Measurements from ENCODE around the gene SNX11.

The SNX11 gene

DNA sequence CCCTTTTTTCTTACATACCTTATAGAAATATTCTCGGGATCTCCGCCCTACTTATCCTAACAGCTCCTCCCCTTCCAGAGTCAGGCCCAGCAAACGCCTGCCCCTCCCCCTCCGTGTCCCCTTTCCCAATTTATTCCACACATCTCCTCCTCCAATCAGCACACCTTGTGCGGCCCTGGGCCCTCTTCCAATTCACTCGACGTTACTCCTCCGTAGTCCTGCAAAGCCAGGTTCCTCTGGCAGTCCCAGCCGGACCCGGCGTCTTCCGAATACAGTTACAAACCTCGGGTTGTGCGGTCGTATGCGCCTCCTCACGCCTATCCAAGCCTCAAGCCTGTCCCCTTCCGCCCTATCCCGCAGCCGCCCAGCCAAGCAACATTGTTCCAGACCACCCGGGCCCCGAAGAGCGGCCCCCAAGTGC, 7.0 kb upstream of the SNX11 start:
- DNase-seq = no peak

DNA sequence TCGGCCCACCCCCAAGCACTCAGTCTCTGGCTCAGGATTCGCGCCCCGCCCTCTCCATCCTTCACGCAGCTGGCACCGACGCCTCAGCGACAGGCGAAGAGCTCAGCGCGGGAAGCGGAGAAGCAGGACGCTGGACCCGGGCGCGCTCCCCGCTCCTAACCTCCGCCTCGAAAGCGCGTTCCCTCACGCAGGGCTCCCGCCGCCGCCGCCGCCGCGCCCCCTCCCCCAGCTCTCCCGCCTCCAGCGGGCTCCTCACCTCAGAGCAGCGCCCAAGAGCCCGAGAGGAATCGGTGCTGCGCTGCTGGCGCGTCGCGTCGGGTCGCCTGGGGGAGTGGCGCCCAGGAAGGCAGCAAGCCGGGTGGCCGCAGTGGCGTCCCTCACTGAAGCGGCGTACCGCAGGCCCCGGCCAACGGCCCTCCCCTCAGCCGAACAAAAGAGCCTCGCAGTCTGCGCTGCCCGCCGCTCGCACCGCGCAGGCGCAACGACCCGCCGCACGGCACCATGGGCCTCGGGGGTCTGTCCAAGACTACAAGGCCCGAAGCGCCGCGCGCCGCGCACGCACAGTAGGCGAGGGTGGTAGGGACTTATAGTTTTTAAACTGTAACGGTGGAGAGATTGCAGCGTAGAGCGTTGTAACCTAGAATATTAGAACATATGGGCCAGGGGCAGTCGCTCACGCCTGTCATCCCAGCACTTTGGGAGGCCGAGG, 6.4 kb upstream of the SNX11 start, which contains the start of gene CBX1:
CBX1 (minus strand) TSS at position 467 of the 709 bp plus-strand sequence. CDS start 24,474 bp downstream, outside the sequence.
- peak; percentile 95 for DNase-seq

DNA sequence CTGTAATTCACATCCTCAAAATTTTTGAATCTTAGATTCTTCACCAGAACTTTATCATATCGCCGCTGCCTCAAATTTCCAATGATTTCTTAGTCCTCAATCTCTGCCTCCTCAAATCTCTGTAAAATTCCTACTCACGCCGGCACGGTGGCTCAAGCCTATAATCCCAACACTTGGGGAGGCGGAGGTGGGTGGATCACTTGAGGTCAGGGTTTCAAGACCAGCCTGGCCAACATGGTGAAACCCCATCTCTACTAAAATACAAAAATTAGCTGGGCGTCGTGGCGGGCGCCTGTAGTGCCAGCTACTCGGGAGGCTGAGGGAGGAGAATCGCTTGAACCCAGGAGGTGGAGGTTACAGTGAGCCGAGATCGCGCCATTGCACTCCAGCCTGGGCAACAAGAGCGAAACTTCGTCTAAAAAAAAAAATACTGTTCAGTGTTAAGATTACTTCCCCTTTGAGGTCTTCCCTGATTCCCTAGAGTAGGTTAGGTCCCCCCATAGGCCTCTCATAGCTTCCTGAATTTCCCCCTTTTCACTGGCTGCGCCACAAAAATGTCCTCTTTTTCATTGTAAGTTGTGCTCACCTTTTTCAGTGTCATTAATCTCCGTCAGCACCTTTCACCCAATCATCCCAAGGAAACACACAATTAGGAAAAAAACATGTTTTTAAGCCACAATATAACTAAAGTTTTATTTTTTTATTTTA, 5.4 kb upstream of the SNX11 start:
- no peak for DNase-seq

DNA sequence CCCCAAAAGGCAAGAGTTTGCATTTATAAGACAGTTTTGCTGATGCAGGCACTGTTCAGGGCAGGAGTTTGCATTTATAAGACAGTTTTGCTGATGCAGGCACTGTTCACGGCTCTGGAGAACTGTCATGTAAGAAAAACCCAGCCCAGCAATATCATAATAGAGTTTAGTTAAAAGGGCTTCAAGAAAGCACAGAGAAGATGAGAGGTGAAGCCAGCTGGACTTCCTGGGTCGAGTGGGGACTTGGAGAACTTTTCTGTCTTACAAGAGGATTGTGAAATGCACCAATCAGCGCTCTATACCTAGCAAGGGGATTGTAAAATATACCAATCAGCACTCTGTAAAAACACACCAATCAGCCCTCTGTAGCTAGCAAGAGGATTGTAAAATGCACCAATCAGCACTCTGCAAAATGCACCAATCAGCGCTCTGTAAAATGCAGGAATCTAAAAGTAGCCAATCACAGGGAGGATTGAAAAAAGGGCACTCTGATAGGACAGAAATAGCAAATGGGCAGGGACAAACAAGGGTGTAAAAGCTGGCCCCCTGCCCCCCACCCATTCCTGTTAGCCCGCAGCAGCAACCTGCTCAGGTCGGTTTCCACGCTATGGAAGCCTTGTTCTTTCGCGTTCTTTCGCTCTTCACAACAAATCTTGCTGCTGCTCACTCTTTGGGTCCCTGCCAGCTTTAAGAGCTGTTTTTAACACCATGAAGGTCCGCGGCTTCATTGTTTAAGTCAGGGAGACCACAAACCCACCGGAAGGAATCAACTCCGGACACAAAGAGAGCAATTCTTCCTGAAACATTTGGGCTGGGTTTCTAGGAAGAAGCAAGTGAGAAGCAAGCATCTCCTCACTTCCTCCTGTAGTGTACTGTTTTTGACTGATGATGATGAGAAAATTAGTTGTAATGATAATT, 4.5 kb upstream of the SNX11 start:
- peak; percentile 46 for DNase-seq

DNA sequence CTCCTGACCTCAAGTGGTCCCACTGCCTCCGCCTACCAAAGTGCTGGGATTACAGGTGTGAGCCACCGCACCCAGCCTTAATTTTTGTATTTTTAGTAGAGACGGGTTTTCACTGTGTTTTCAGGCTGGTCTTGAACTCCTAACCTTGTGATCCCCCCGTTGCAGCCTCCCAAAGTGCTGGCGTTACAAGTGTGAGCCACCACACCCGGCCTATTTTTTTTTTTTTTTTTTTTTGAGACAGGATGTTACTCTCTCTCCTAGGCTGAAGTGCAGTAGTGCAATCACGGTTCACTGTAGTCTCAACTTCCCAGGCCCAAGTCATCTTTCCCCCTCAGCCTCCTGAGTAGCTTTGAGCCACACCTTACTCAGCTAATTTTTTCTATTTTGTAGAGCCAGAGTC, 3.1 kb upstream of the SNX11 start:
- DNase-seq = no peak

DNA sequence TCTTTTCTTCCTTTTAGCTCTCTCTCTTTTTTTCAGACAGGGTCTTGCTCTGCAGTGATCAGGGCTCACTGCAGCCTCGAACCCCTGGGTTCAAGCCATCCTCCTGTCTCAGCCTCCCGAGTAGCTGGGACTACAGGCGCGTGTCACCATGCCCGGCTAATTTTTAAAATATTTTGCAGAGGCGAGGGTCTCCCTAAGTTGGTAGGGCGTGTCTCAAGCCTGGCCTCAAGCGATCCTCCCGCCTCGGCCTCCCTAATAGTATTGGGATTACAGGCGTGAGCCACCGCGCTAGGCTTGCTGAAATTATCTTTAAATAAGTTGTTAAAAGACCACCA, 797 bp upstream of the SNX11 start:
- DNase-seq = no peak

DNA sequence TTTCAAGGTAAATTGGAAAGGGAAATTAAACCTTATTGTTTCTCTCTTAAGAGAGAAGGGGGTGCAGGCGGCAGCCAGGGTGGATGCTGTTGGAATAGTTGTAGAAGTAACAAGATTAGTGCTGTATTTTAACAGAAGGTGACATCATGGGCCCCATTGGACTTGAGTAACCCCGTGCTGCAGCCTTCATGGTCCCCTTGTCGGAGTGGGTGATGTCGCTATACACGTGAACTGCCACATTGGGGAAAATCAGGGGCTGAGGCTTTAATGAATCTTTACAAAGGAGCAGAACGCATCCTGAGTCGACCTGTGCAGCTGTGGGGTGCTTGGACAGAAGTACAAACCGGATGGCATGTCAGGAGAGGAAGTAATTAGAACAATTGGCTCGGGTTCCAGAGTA, 3.2 kb downstream of the SNX11 start:
- DNase-seq = no peak

DNA sequence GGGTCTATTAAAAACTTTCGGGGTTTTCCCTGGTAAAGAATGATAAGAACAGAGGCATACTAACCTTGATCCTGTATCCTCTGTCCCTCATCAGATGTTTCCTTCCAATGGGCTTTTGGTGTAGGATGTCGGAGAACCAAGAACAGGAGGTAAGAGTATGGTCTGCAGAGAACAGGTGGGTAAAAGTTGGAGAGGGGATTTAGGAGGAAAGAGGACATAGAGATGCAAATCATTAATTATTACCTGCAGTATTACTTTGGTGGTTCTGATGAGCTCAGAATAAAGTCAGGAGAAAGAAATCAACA, 4.3 kb downstream of the SNX11 start:
- no peak for DNase-seq

DNA sequence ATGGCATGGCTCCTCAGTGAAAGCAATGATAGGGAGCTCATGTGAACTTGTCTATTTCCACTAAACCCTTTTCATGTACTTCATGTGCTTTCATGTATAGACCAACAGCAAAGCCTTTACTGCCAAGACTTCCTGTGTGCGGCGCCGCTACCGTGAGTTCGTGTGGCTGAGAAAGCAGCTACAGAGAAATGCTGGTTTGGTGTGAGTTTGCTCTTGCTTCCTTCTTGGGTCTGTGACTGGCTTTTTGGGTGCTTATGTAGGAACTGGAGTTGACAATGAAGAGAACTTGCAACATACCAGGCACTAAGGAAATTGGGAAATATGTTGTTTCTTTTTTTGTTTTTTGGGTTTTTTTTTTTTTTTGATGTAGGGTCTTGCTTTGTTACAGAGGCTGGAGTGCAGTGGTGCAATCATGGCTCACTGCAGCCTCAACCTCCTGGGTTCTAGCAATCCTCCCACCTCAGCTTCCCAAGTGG, 5.7 kb downstream of the SNX11 start:
- no peak for DNase-seq

DNA sequence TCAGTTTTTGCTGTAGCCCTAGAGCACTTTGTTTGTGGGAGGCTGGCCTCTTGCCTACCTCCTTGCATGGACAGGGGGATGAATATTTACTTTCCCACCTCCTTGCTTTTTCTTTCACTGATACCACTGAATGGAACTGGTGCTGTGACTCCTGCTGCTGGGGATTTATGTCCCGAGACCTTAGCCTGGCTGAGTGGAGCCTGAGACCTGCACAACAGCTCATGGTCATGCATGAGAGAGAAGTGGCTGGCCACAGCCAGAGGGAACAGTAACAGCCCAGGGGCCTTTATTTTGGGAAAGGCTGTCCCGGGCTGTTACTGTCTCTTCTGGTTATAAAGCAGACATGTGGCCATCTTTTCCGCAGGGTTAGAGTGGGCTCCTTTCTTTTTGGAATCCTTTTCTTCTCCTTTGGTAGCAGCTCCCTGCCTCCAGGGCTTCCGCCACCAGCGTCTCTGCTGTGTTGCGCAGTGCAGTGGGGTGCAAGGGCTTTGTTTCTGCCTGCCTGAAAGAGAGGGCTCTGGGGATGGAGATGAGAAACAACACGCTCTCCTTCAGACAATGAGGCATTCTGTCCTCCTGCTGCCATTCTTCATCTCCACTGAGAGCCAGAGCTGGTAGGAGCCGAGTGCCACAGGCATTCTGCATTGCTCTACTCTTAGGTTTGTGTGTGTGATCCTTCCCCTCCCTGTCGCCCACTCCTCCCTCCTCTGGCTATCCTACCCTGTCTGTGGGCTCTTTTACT, 14.5 kb downstream of the SNX11 start:
- no peak for DNase-seq

DNA sequence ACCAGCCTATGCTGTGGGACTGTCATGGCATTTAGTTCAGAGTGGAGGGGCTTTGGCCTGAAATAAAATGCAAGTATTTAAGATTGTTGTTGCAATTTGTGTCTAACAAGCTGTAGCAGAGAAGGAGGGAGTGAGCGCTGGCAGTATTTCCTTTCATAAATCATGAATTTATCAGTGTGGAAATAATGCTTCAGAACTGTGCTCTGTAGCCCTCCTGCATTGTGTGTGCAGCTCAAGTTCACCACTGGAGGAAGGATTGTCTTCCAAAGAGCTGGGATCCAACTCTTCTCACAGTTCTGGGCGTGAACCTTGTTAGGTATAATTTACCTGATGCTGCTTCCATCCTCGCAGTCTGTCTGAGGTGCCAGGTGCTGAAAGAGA, 15.1 kb downstream of the SNX11 start:
- DNase-seq = no peak

DNA sequence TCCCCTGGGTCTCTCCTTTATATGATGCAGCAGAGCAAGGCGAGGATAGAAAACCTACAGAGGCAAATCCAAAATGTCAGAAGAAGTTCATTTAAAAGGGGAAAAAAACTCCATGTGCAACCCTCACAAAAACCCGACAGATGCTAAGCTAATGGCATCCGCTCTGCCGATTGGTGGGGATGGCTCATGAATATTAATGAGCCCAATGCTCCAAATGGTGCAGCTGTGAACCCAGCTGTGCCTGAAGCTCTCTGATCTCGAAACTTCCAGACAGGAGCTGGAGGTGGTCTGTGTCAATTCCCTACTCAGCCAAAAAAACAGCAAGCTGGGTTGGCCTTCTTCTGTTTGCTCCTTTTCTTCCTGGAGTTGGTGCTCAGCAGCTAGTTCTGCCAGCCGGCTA, 15.5 kb downstream of the SNX11 start:
- no peak for DNase-seq

DNA sequence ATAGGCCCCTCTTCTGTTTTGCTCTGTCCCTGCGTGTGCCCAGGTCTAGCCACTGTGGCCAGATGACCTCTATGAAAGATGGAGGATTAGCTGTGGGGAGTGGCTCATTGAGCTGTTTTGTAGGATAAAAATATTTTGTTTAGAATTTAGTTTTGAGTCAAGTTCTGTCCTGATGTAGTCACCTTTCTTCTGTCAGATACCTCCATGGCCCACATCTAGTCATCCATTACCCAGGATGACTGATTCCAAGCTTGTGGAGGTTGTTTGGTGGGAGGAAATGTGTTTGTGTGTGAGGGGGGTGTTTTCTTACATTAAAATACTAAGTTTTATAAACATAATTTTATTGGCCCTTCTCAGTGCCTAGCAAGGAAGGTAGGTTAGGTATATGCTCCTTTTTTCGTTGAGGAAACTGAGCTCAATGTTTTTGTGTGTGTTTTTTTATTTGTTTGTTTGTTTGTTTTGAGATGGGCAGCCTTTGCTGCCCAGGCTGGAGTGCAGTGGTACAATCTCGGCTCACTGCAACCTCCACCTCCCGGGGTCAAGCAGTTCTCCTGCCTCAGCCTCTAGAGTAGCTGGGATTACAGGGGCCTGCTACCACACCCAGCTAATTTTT, 16.3 kb downstream of the SNX11 start:
- no peak for DNase-seq

DNA sequence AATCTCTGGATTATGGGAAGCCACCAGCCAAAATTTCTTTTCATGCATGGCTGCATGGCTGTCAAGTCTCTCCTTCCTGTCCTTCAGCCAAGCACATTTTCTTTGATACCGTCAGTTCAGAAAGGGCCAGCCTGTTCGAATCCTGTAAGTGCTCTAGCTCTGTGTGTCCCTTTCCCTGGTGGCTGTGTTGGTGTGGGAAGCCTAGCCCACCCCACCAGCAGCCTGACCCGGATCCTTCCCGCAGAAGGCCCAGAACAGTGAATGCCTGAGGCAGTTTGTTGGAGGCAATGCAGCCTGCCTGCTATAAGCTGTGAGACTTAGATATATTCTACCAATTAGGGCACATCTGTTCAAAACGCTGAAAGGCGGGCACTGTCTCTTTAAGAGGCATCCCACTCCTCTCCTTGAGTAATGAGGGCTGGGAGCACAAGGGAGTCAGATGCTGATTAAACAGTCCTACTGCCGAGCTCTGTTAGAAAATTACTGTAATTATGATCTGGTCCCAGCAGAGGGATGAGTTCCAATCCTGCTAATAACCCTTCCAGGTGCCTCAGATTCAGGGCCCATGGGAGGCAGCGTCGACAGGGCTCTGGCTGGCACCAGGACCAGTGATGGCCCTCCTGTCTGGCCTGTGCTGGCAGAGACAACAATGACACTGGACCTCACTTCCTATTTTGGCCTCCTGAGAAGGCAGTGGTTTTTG, 18.4 kb downstream of the SNX11 start:
- no peak for DNase-seq

DNA sequence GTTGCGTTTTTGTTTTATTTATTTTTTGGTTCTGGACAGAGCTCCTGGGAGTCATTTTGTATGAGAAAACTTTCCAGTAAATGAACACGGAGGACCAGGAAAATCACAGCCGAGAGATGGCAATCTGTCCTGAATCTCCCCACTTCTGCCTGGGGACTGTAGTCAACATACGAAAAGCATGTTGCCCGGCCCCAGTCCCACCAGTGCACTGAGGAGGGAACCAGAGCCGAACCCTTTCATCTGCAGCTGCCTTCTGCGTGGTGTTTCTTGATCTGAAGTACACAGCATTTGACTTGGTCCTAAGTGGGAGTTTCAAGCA, 18.9 kb downstream of the SNX11 start:
- DNase-seq = no peak

DNA sequence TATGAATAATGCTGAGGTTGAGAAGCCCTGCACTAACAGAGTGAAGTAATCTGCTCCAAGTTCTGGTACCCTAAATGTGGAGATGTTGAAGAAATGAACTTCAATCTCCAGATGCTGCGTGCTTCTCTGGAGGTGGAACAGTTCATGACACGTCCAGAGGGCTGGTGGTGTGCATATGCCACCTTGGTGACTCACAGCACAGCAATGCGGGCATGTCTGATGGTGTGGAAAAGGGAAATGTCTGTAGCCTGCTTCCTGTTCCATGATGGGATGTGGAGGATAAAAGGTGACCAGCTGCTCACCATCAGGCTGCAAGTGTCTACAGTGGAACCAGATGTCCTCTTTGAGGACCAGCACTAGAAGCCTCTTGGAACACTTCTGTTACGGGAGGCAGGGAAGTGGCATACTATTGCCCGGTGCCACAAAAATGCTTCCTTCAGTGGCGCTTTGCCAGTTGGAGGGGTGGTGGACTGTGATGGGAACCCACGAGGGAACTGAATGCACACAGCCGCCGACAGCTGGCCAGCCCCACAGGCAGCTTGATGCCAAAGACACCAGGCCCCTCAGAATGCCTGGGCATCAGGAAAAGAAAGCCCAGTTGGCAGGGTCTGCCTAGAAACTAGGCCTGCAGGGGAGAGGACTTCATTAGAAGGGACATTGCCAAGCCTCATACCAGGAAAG, 19.9 kb downstream of the SNX11 start:
- no peak for DNase-seq

DNA sequence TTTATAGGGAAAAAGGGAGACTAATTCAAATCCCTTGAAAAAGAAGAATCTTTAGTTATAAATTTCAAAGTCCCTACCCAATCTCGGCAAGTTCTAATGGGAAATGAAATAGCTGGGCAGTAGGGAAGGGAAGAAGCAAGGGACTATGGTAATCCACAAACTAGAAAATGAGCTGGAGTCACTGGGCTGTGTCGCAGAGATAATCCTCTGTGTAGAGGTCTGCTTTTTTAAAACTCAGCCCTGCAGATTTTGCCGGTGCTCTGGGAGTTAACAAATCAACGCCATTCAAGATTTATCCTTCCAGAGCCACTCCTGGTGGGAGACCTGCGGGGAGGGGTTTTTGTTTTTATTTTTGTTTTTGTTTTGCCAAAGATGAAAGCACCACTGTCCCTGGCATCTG, 20.8 kb downstream of the SNX11 start:
- no peak for DNase-seq

DNA sequence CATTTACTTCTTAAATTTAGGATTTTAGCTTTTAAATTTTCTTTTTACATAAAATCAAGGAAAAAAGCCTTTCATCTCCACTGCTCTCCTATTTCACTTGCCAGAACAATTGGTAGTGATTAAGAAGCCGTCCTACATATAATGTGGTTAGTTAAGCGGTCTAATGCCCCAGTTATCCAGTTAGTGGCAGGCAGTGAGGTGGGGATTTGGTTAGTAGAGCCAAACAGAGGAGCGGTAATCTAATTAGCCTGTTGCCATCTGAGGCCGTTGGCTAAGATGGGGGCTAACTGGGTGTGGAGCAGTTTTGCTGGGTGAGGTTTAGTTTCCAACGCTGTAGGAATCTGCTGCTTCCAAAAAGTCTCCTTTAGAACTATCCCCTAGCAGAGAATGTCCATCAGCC, 22.4 kb downstream of the SNX11 start:
- no peak for DNase-seq

DNA sequence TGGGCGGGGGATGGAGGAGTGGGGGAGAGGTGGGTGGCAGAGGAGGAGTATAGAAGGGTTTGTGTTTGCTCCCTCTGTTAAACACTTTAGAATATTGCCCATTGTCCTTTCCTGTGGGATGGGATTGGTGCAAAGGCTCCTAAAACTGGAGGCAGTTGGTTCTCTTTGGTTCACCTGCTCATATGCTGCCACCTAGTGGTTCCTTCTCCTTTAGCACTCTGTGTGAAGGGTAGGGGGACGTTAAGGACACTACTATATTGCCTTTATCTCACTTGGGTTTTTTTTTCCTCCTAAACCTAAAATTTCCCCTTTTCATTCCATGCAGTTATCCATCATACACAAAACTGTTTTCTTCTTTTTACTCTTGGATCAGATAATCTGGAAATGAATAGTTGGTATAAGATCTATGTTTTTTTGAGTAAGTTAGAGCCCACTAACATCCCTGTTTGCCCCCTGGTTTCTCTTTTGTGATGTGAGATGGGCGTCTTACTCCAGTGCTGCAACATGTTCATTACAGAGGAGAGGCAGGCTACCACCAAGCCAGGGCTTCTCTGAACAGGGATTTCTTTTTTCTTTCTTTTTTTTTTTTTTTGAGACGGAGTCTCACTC, 23.8 kb downstream of the SNX11 start:
- DNase-seq = peak; percentile 75

DNA sequence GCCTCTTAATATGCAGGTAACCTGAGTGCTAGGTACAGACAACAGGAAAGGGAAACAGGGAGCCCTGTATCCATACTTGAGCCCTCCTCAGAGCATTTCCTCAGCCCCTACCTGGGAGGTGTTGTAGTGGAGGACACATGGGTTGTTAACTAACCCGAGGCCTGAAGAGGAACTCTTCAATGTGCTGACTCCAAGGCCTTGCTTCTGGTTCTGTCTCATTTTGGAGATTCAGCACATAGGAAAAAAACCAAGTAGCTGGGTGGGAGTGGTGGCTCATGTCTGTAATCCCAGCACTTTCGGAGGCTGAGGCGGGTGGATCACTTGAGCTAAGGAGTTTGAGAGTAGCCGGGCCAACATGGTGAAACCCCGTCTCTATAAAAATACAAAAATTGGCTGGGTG, 24.8 kb downstream of the SNX11 start:
- no peak for DNase-seq

DNA sequence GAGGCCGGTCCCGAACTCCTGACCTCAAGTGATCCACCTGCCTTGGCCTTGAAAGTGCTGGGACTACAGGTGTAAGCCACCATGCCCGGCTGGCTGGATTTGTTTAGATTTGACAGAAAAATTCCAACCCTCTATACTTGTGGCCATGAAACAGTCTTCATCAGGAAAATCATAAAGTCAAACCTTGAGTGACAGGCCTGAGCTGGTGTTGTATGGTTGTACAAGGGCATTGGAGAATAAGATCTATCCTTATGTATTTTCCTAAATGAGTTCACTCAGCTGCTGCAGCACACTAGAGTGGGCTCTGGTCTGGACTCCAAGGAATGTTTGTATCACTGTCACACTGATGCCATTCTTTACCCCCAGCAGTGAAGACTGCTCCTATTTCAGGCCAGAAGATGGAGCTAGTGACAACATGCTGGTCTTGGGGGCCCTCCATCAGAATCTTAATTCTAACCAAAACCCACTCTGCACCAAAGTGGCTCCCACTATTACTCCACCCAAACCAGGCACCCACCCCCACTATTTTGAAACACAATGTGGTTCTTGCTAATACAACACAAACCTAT, 27.4 kb downstream of the SNX11 start:
- DNase-seq = no peak

Data from hematopoietic multipotent progenitor cell treated with erythropoietin and hydrocortisone succinate and interleukin-3 and kit ligand, for 8 days (in vitro differentiated cells).